HG02870 (cell line): Measurements from ENCODE around the gene MEGF9.

ENCODE experiments used
- ATAC-seq: cut with Tn5 transposase; IDR thresholded peaks from one replicate; pipeline ENCODE4 v1.9.1; 2021; ENCODE audit warnings: mild to moderate bottlenecking, moderate library complexity; ENCODE audit not compliant: unreplicated experiment

Gene MEGF9

DNA sequence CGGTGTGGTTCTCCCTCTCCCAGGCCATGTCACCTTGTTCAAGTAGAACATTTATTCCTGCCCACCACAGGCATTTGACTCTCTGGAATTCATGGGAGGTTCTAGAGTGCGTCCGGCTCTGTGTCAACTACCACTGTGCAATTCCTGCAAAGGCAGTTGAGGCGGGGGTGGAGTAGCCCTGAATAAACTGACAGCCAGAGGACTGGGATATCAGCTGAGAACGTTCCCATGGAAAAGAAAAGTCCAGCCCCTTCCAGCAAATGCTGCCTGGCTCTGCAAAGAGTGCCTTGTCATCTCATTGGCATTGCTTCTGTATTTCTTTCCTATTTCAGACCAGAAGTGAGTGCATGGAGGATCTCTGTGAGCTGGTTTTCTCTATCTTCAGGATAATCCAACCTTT is 18.9 kb upstream of the MEGF9 start:
- ATAC-seq = no peak

DNA sequence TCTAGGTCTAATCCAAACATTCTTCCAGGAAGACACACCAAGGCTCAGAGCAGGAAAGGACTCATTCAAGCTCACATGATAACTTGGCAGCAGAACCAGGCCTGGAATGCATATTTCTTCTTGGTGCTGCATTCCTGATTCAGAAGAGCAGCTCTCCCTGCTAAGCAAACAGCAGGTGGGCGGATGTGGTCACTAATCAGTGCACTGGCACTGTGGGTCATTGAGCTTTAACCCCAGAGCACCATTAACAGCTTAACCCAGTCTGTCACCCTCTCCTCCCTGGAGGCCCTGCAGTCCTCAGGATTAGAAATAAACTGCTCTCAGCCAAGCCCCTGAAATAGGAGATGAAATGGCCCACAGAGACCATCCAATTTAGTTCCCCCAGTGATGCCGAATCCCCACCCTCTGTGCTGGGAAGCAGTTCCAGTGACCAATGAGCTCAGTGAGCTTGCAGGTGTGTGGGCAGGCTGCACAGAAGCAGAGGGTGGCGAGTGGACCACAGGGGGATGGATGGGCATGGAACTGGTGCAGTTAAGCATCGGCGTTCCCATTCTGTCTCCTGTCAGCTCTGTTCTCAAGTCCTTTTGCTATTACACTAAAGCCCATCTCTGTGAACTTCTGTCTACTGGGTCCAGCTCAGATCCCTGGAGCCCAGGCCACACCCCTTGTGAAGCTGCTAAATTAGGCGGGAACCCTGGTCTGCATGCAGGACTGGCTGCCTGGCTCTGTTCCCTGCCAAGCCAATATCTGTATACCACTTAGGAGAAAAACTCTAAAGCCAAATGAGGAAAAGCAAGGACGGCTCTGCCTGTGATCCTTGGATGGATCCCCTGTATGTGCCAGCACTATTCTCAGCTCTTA is 16.6 kb upstream of the MEGF9 start:
- no peak for ATAC-seq

GRCh38 chr9:120729791-120730241 is 15.5 kb upstream of the MEGF9 start:
- no peak for ATAC-seq

- no peak for ATAC-seq
Measured at GRCh38 chr9:120726484-120726883, 12.2 kb upstream of the MEGF9 start.

GRCh38 chr9:120725907-120726306 is 11.6 kb upstream of the MEGF9 start:
- no peak for ATAC-seq

- no peak for ATAC-seq
Measured at GRCh38 chr9:120724757-120725400, 10.6 kb upstream of the MEGF9 start.

GRCh38 chr9:120723565-120723964 is 9.3 kb upstream of the MEGF9 start:
- no peak for ATAC-seq

DNA sequence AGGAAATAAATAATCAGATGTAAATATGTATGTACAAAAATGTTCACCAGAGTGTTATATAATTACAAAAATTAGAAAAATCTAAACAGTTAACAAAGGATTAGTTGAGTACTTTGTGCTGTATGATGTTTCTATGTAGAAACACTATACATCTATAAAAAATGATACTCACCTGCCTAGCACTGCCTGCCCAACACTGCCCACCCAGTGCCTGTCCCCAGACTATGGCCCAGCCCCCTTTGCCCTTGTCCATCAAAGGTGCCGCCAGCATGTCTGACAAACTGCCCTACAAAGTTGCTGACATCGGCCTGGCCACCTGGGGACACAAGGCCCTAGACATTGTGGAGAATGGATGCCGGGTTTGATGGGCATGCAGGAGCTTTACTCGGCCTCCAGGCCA is 6.1 kb upstream of the MEGF9 start:
- ATAC-seq = no peak

GRCh38 chr9:120718316-120718715 is 4.0 kb upstream of the MEGF9 start:
- no peak for ATAC-seq

DNA sequence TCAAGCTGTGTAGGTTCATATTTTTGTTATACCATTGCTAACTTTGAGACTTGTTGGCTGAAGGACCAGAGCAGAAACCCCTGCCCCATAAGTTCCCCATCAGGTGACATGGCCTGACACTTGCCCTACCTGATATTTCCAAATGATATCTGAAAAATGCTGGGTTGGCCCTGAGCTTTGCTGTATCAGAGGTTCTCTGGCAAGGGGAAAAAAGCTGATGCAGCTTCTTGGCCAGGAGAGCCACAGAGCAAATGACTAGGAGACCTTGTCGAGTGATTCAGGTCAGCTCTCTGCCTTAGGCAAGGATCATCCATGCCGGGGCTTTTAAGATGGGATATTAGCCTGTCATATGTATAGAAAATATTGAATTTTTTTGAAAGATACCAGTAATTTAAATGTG is 2.9 kb upstream of the MEGF9 start:
- ATAC-seq = no peak

DNA sequence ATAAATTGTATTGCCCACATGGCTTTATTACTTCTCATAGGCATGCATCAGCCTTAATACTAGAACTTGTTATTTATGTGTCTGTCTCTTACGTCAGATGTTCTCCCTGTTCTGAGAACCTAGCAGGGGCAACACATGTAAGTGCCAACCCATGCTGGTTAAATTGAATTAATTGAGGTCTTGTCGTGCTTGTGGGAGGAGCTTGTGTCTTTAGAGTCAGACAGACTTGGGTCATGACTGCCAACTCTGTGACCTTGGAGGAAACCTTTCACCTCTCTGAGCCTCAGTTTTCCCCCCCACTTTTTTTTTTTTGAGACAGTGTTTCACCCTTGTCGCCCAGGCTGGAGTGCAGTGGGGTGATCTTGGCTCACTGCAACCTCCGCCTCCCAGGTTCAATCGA is 2.2 kb upstream of the MEGF9 start:
- ATAC-seq = no peak

DNA sequence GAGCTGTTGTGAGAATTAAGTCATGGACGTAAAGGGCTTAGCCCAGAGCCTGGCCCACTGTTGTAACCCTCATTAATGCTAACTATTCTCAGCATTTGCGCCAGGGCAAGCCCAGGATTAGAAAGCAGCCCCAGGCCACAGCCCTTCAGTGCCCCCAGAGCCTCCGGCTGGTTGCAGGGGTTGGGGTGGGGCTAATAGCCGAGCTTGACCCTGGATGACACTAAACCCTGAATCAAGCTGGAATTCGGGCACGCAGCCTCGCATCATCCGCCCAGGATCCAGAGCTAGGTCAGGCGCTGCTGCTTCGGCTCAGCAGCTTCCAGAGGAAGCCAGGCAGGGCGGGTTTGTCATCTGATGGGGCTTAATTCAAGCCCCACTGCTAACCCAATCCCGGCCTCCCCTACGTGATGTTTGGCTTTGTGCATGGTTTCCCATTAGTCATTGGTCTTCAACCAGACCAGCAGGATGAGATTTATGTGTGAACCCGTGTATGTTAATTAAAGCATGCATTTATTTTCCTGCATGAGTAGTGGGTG is 1.2 kb upstream of the MEGF9 start:
- no peak for ATAC-seq

- ATAC-seq = peak; percentile 24
Measured at GRCh38 chr9:120714846-120715388, 647 bp upstream of the MEGF9 start.

GRCh38 chr9:120713257-120714087 is 798 bp downstream of the MEGF9 start:
- no peak for ATAC-seq

- no peak for ATAC-seq
Measured at GRCh38 chr9:120712539-120713031, 1.7 kb downstream of the MEGF9 start.

DNA sequence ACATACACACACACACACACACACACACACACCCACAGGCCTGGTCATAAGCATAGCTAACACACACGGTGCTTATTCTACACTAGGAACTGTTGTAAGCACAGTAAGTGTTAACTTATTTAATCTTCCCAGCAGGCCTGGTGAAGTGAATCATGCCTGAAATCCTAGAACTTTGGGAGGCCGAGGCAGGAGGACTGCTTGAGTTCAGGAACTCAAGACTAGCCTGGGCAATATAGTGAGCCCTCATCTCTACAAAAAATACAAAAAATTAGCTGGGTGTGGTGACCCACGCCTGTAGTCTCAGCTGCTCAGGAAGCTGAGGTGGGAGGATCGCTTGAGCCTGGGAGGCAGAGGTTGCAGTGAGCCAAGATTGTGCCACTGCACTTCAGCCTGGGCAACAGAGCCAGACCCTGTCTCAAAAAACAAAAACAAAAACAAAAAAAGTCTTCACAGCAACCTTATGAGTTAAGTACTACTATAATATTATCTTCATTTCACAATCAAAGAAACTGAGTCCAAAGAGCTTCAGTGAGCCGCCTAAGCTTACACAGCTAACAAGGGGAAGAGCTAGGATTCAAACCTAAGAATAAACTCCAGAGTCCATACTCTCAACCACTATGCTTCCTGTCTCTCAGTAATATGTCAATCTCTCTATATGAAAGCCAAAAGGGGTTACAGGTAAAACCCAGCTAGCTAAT is 2.3 kb downstream of the MEGF9 start:
- ATAC-seq = no peak

- ATAC-seq = no peak
Measured at GRCh38 chr9:120711354-120711753, 2.9 kb downstream of the MEGF9 start.

DNA sequence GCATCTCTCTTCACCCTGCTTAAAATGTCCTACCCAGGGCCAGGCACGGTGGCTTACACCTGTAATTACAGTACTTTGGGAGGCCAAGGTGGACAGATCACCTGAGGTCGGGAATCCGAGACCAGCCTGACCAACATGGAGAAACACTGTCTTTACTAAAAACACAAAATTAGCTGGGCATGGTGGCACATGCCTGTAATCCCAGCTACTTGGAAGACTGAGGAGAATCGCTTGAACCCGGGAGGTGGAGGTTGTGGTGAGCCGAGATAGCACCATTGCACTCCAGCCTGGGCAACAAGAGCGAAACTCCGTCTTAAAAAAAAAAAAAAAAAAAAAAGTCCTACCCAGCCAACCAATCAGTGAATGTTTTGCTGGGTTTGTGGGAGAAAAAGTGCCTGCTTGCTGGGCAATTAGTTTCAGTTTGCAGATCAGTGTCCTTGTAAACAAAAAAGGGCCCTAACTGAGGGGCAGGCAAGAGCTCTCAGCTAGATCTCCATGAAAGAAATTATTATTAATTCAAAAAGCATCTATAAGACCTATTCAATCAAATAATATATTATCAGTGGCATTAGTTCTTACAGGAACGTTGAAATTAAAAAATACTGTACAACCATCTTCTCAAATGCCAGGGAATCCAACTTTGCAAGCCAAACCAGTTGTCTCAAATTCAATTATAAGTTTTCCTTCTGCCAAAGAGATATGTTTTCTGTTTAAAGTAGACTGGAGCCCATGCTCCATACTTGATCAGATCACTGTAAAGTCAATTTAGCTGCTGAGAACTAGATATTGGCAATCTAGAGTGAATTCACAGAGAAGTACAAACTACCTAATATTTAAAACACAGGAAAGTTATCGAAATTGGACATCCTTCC is 3.9 kb downstream of the MEGF9 start:
- ATAC-seq = no peak

GRCh38 chr9:120708526-120709224 is 5.6 kb downstream of the MEGF9 start:
- no peak for ATAC-seq
